Measurements from ENCODE around the gene TBCK.

Gene TBCK

GRCh38 chr4:106315968-106316772, at the start of gene TBCK, which contains the start of gene AIMP1:
TSS of gene TBCK (minus strand) at chr4:106316209. CDS start at chr4:106308960, 7,249 bp downstream.
TSS of gene AIMP1 (plus strand) at chr4:106316550. CDS start at chr4:106325010, 8,460 bp downstream.
- in situ Hi-C loops (cut with MboI; ENCODE audit: low sequenced_read_pairs): no loop called here

- in situ Hi-C loops (cut with MboI; ENCODE audit: low sequenced_read_pairs): no loop called here
Observed at GRCh38 chr4:106365613-106366012, 49.6 kb upstream of the TBCK start.

GRCh38 chr4:106364282-106364681, 48.3 kb upstream of the TBCK start:
- in situ Hi-C loops (cut with MboI; ENCODE audit: low sequenced_read_pairs): no loop called here

DNA sequence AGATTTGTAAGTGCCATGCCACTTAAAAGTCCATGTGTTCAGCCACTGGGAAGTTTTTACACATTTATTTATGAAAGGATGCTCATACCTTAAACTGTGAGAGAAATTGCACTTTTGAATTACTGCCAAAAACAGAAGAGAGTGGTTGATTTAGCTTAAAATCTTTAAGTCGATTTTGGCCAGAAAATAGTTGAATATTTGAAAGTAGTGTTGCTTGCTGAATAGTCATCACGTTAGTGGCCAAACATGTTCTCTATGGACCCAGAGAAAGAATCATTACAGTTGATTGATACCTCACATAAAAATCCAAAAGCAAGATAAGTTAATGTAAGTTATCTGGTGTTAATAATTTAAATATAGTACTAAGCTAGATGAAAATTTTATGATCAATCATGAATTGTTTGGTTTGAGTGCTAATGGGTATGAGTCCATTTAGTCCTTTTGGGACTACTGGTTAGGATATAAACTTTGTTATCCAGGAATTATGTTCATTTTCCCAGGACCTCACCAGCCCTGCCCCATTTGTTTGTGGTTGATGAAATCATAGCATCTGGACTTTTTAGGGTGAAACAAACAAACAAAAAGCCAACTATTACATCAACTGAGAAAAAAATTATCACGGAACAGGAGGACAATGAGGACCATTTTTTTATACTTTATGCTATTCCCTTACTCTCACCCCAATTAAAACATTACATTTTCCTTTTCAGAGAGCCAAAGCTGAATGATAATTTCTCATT, 46.2 kb upstream of the TBCK start:
- in situ Hi-C loops (cut with MboI; ENCODE audit: low sequenced_read_pairs): no loop called here

DNA sequence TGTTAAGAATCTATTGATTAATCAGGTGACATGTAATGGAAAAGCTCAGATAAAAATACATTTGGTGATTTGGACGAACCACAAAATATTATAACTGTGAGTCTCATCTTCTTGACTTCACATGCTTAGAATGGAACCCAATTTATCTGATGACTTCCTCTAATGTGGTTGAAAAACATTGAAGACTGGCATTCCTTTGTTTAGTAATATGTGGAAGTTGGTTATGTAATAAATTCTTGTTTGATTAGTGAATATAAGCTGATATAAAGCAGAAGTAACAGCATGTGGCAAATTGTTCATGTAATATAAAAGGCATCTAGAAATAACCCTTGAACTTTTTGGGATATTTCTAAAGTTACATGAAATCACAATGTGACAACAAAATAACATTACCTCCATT, 42.9 kb upstream of the TBCK start:
- in situ Hi-C loops (cut with MboI; ENCODE audit: low sequenced_read_pairs): no loop called here

DNA sequence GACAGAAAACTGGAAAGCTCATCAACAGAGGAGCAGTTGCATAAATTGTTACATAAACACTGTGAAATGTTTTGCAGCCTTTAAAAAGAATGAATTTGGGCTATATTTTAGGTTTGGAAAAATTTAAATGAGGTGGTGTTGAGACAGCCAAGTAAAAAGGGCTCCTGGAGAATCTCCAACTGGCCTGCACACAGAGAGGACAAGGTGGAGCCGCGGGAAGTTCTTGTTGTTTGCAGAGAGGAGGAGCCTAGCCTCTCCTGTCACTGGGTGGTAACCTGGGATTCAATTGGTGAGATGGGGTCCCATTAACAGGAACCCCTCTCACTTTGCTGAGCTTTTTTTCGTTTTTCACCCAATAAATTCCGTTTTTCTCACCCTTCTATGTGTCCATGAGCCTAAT, 39.2 kb upstream of the TBCK start:
- in situ Hi-C loops (cut with MboI; ENCODE audit: low sequenced_read_pairs): no loop called here

GRCh38 chr4:106353786-106354185, 37.8 kb upstream of the TBCK start:
- in situ Hi-C loops (cut with MboI; ENCODE audit: low sequenced_read_pairs): no loop called here

- in situ Hi-C loops (cut with MboI; ENCODE audit: low sequenced_read_pairs): no loop called here
Observed at GRCh38 chr4:106351016-106351415, 35.0 kb upstream of the TBCK start.

GRCh38 chr4:106347167-106347566, 31.2 kb upstream of the TBCK start:
- in situ Hi-C loops (cut with MboI; ENCODE audit: low sequenced_read_pairs): no loop called here

- in situ Hi-C loops (cut with MboI; ENCODE audit: low sequenced_read_pairs): no loop called here
Observed at GRCh38 chr4:106344647-106344970, 28.6 kb upstream of the TBCK start.

DNA sequence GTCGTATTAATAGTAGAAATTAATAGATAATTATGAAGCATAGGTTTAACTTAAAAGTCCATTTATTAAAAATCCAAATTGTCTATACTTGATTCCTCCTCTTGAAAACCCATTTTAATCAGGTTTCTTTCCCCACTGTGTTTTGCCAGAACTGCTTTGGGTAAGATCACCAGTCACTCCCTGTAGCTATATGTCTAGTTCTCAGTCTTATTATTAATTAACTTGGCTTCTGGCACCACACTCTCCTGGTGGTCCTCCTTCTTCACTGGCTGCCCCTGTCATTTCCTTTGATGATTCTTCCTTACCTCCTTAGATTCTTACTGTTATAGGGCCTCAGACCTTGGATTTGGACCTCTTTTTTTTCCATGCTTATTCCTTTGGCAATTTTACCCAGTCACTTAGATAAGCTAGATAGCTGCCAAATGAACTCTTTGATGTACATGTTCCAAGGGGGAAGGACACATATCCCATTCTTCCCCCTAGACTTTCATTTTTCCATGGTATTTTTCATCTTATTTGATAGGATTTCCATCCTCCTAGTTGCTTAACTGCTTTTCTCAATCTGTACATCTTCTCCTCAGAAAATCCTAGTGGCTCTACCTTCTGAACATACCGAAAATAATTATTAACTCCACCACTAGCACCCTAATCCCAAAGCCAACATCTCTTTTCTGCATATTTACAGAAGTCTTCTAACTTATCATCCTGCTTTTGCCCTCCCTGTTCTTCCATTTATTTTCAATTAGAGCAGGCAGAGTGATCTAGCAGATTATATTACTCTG, 28.0 kb upstream of the TBCK start:
- in situ Hi-C loops (cut with MboI; ENCODE audit: low sequenced_read_pairs): no loop called here

GRCh38 chr4:106340774-106341173, 24.8 kb upstream of the TBCK start:
- in situ Hi-C loops (cut with MboI; ENCODE audit: low sequenced_read_pairs): no loop called here

DNA sequence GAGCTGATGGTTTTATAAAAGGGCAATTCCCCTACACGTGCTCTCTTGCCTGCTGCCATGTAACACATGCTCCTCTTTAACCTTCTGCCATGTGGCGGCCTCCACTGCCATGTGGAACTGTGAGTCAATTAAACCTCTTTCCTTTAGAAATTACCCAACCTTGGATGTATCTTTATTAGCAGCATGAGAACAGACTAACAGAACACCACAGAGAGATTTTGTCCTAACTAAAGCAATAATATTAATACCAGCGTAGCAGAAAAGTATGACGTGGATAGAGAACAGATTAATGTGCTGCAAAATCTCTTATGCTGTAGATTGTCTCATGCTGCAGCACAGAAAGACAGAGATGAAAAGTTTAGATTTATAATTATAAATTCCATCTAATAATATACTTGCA, 23.4 kb upstream of the TBCK start:
- in situ Hi-C loops (cut with MboI; ENCODE audit: low sequenced_read_pairs): no loop called here

- in situ Hi-C loops (cut with MboI; ENCODE audit: low sequenced_read_pairs): no loop called here
Observed at GRCh38 chr4:106338671-106339070, 22.7 kb upstream of the TBCK start.

DNA sequence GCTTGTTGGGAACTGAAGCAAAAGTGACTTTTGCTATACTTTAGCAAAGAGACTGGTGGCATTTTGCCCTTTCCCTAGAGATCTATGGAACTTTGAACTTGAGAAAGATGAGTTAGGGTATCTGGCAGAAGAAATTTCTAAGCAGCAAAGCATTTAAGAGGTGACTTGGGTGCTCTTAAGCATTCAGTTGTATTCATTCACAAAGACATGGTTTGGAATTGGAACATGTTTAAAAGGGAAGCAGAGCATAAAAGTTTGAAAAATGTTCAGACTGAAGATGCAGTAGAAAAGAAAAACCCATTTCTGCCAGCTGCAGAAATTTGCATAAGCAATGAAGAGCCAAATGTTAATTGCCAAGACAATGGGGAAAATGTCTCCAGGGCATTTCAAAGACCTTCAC, 21.9 kb upstream of the TBCK start:
- in situ Hi-C loops (cut with MboI; ENCODE audit: low sequenced_read_pairs): no loop called here

DNA sequence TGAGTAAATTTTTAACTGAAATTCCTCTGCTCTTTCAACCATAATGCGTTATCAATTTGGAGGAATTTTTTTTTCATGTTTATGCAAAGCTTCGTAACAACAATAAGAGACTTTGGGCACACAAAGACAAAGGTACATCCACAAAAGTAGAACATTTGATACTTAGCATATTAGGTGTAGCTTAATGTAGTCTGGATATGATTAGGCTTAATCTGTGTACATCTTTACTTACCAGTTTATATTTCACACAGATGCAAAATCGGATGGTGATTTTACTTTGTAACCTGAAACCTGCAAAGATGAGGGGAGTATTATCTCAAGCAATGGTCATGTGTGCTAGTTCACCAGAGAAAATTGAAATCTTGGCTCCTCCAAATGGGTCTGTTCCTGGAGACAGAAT, 20.6 kb upstream of the TBCK start:
- in situ Hi-C loops (cut with MboI; ENCODE audit: low sequenced_read_pairs): no loop called here

GRCh38 chr4:106334741-106335470, 18.9 kb upstream of the TBCK start:
- in situ Hi-C loops (cut with MboI; ENCODE audit: low sequenced_read_pairs): no loop called here

DNA sequence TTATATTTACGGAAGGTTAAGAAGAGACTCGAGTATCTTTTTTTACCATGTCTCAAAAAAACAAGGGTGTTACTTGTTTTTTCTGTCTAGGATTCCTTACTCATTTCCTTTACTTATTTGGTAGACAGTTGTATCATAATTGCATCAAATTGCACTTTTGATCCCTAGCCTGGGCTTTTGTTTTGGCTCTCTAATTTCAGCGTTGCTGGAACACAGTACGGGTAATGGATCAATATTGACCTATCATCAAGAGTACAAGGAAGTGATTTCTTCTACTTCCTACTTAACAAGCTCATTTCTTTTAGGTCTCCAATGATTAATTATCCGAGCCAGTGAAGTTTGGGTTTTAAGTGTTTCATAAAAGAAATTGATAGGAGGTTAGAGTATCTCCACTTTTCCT, 17.2 kb upstream of the TBCK start:
- in situ Hi-C loops (cut with MboI; ENCODE audit: low sequenced_read_pairs): no loop called here

GRCh38 chr4:106329041-106329618, 13.1 kb upstream of the TBCK start:
- in situ Hi-C loops (cut with MboI; ENCODE audit: low sequenced_read_pairs): no loop called here

GRCh38 chr4:106325800-106326199, 9.8 kb upstream of the TBCK start:
- in situ Hi-C loops (cut with MboI; ENCODE audit: low sequenced_read_pairs): no loop called here

DNA sequence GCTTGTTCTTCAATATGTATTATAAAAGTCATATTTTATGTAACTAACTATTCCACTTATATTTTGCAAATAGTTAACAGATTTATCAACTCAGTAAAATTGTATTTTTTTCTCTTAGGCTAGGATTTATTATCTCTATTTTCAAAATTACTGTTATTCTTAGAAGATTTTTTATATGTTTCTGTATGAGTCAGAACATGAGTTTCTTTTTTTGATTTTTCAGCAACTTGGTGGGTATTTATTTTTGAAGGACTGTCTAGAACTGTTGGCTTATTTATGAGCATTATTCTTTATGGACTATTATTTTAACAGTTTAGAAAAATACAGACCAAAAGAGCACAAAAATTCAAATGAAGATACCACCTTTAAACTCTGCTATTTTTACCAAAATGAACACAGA, 7.1 kb upstream of the TBCK start:
- in situ Hi-C loops (cut with MboI; ENCODE audit: low sequenced_read_pairs): no loop called here

All from hTERT RPE-1 (cell line).